H1 (cell line): ENCODE results near the gene GGT6. TPM values are rescaled to one million over a fixed set of nuclear protein-coding genes. Genes with fewer than 3 reads are reported as not detected.

Source experiments
- CTCF ChIA-PET: fragments of 300-600 bp; sonication (Branson Sonifier 250); formaldehyde crosslinking; loops from one replicate; lab custom pipeline; 2021; ENCODE audit not compliant: partially characterized antibody; lab: Charles Lee
- POLR2A ChIA-PET: fragments of 300-600 bp; sonication (Branson Sonifier 250); formaldehyde crosslinking; loops from one replicate; lab custom pipeline; 2021; ENCODE audit warnings: inconsistent platforms; ENCODE audit not compliant: partially characterized antibody; lab: Charles Lee
- DNase-seq, 2 experiments: peaks; one replicate each; pipeline versions ENCODE4 v3.0.0 to v3.0.0-alpha.2; 2010 to 2022; ENCODE audit warnings: low spot score in 2 of 2, low read depth in 1 of 2, mixed read lengths in 1 of 2
- FAIRE-seq: peaks from 2 replicates; lab custom pipeline; 2011; peaks lifted over from hg19 to GRCh38; lab: Jason Lieb, UNC
- H2AFZ ChIP-seq: 2 replicates; pipeline ENCODE4 v1.8.1; 2012; ENCODE audit warnings: low read length, inconsistent platforms
- H2AK5ac ChIP-seq: 2 replicates; pipeline ENCODE4 v1.6.1; 2013; ENCODE audit warnings: low read depth, low read length
- H2BK120ac ChIP-seq: replicated peaks from 2 replicates; pipeline ENCODE3; 2013; ENCODE audit warnings: low read depth, low read length, inconsistent platforms
- H2BK12ac ChIP-seq: 2 replicates; pipeline ENCODE4 v1.6.1; 2013; ENCODE audit warnings: low read depth, low read length
- H2BK15ac ChIP-seq: 2 replicates; pipeline ENCODE4 v1.6.1; 2013; ENCODE audit warnings: low read length
- H2BK20ac ChIP-seq: 2 replicates; pipeline ENCODE4 v1.6.1; 2013; ENCODE audit warnings: low read length
- H2BK5ac ChIP-seq: 2 replicates; pipeline ENCODE4 v1.6.1; 2013; ENCODE audit warnings: low read depth, low read length
- H3K14ac ChIP-seq: 2 replicates; pipeline ENCODE4 v1.6.1; 2013; ENCODE audit warnings: inconsistent platforms; ENCODE audit not compliant: insufficient read length
- H3K18ac ChIP-seq: 2 replicates; pipeline ENCODE4 v1.6.1; 2013; ENCODE audit warnings: low read length; ENCODE audit errors: extremely low read depth
- H3K23ac ChIP-seq: 2 replicates; pipeline ENCODE4 v1.6.1; 2013; ENCODE audit warnings: inconsistent platforms; ENCODE audit not compliant: insufficient read length
- H3K23me2 ChIP-seq: 2 replicates; pipeline ENCODE4 v1.6.1; 2013; ENCODE audit warnings: low read depth, low read length
- H3K27ac ChIP-seq: 2 replicates; pipeline ENCODE4 v1.6.1; 2011; ENCODE audit warnings: low read depth, low read length, inconsistent platforms
- H3K27me3 ChIP-seq, 4 experiments: replicated peaks in 1 of 4; 1 replicate in 1 of 4; 2 replicates in 3 of 4; pipeline versions ENCODE4 v1.6.1 to v1.8.1; 2011 to 2013; ENCODE audit warnings: low read length in 3 of 4, mild to moderate bottlenecking in 3 of 4, inconsistent platforms in 2 of 4, mixed read lengths in 2 of 4, moderate library complexity in 1 of 4; ENCODE audit not compliant: control insufficient read depth in 3 of 4, insufficient read depth in 3 of 4; ENCODE audit errors: extremely low read depth in 1 of 4
- H3K36me3 ChIP-seq, 4 experiments: 2 replicates each; pipeline versions ENCODE4 v1.6.1 to v1.8.1; 2011 to 2013; ENCODE audit warnings: mild to moderate bottlenecking in 4 of 4, low read length in 3 of 4, moderate library complexity in 2 of 4, control low read depth in 1 of 4, inconsistent platforms in 1 of 4; ENCODE audit not compliant: insufficient read depth in 4 of 4, control insufficient read depth in 2 of 4
- H3K4ac ChIP-seq: replicated peaks from 2 replicates; pipeline ENCODE3; 2013; ENCODE audit warnings: low read length, low read depth, mixed read lengths, inconsistent platforms; ENCODE audit not compliant: insufficient read length
- H3K4me1 ChIP-seq, 4 experiments: replicated peaks in 1 of 4; 1 replicate in 1 of 4; 2 replicates in 3 of 4; pipeline versions ENCODE4 v1.6.1 to v1.8.1; 2011 to 2013; ENCODE audit warnings: low read length in 3 of 4, inconsistent platforms in 2 of 4, mixed read lengths in 1 of 4; ENCODE audit not compliant: insufficient read depth in 4 of 4, control insufficient read depth in 3 of 4
- H3K4me2 ChIP-seq, 2 experiments: 2 replicates each; pipeline versions ENCODE4 v1.6.1 to v1.8.1; 2011 to 2013; ENCODE audit warnings: low read depth in 2 of 2, low read length in 2 of 2, control low read depth in 1 of 2, inconsistent platforms in 1 of 2, mild to moderate bottlenecking in 1 of 2; ENCODE audit not compliant: insufficient read depth in 1 of 2
- H3K4me3 ChIP-seq, 4 experiments: fragments of 200-600, 300-600 bp in 1 of 4; sonication (generic), shearing (Covaris generic), sonication (Bioruptor Twin) in 1 of 4; 2 replicates each; pipeline versions ENCODE4 v1.5.1 to v1.8.1; 2011 to 2016; ENCODE audit warnings: low read length in 4 of 4, low read depth in 3 of 4, control low read depth in 2 of 4, inconsistent platforms in 2 of 4, mild to moderate bottlenecking in 2 of 4, mixed read lengths in 1 of 4, moderate library complexity in 1 of 4; ENCODE audit not compliant: insufficient read depth in 2 of 4; ENCODE audit errors: extremely low read depth in 1 of 4
- H3K56ac ChIP-seq: replicated peaks from 2 replicates; pipeline ENCODE3; 2013; ENCODE audit warnings: low read depth, mild to moderate bottlenecking, mixed read lengths, low read length, inconsistent platforms; ENCODE audit not compliant: insufficient read length
- H3K79me1 ChIP-seq: 2 replicates; pipeline ENCODE4 v1.6.1; 2013; ENCODE audit warnings: low read depth, low read length, control low read depth
- H3K79me2 ChIP-seq, 2 experiments: 2 replicates each; pipeline versions ENCODE4 v1.6.1 to v1.8.1; 2012 to 2013; ENCODE audit warnings: low read length in 2 of 2, mild to moderate bottlenecking in 2 of 2, inconsistent platforms in 1 of 2; ENCODE audit not compliant: insufficient read depth in 2 of 2, control insufficient read depth in 1 of 2
- H3K9ac ChIP-seq, 4 experiments: replicated peaks in 1 of 4; 1 replicate in 1 of 4; 2 replicates in 3 of 4; pipeline versions ENCODE4 v1.6.1 to v1.8.1; 2011 to 2013; ENCODE audit warnings: low read depth in 3 of 4, low read length in 3 of 4, control low read depth in 2 of 4, mild to moderate bottlenecking in 2 of 4, moderate library complexity in 2 of 4, inconsistent platforms in 1 of 4; ENCODE audit errors: extremely low read depth in 1 of 4
- H3K9me3 ChIP-seq, 2 experiments: 2 replicates each; pipeline versions ENCODE4 v1.6.1 to v1.8.1; 2012 to 2013; ENCODE audit warnings: mild to moderate bottlenecking in 2 of 2, moderate library complexity in 2 of 2, control low read depth in 1 of 2, inconsistent platforms in 1 of 2, low read depth in 1 of 2, low read length in 1 of 2, mixed read lengths in 1 of 2; ENCODE audit not compliant: insufficient read depth in 2 of 2
- H4K20me1 ChIP-seq, 2 experiments: replicated peaks in 1 of 2; 2 replicates each; pipeline versions ENCODE3 to v1.8.1; 2011 to 2013; ENCODE audit warnings: inconsistent platforms in 2 of 2, low read length in 2 of 2, mild to moderate bottlenecking in 1 of 2; ENCODE audit not compliant: insufficient read depth in 2 of 2, control insufficient read depth in 1 of 2
- H4K5ac ChIP-seq: 2 replicates; pipeline ENCODE4 v1.6.1; 2013; ENCODE audit warnings: low read length, low read depth, mixed read lengths, inconsistent platforms; ENCODE audit not compliant: insufficient read length
- H4K8ac ChIP-seq: 2 replicates; pipeline ENCODE4 v1.8.0; 2013; ENCODE audit warnings: mild to moderate bottlenecking, moderate library complexity, low read length, inconsistent platforms; ENCODE audit not compliant: insufficient read depth; ENCODE audit errors: extremely low read depth
- H4K91ac ChIP-seq: replicated peaks from 2 replicates; pipeline ENCODE3; 2013; ENCODE audit warnings: low read length, mixed read lengths, inconsistent platforms; ENCODE audit not compliant: insufficient read length
- JUND ChIP-seq: IDR thresholded peaks from 2 replicates; pipeline ENCODE4 v1.6.1; 2011; ENCODE audit warnings: mild to moderate bottlenecking, improper control_type of control experiment, low read length
- WGBS, 2 experiments: shearing (Covaris generic) in 1 of 2; methylation state at CpG; one replicate each; pipeline versions ENCODE4 v1.1.6 to v1.1.7; 2013 to 2015; ENCODE audit warnings: low lambda C conversion rate in 2 of 2, mixed read lengths in 2 of 2, inconsistent platforms in 1 of 2, low coverage in 1 of 2, missing lambda C conversion rate in 1 of 2; ENCODE audit not compliant: insufficient replicate concordance in 2 of 2, insufficient coverage in 1 of 2, insufficient read length in 1 of 2; ENCODE audit errors: extremely low coverage in 1 of 2, missing lambda C conversion rate in 1 of 2; 5-methylcytosine and 5-hydroxymethylcytosine counted together
- polyA plus RNA-seq, 7 experiments: library from polyadenylated mRNA; depleted of rRNA in 3 of 7; stranded (reverse) in 5 of 7; unstranded in 2 of 7; fragments of >200 nt in 5 of 7; fragments of 200-250 nt in 2 of 7; gene quantifications; 1 replicate in 5 of 7; 2 replicates in 1 of 7; 4 replicates in 1 of 7; pipeline versions ENCODE4 v1.2.1 to v1.2.3, GENCODE V29; 2011 to 2013; ENCODE audit warnings: missing spikeins in 2 of 7, mixed read lengths in 2 of 7
- total RNA-seq: library from RNA; stranded (reverse); fragmentation: NEBNext Ultra II Directional; extraction: Animal tissue kit (Norgen Biotek cat#: 25700); gene quantifications from 2 replicates; pipeline ENCODE4 v1.2.1, GENCODE V29; 2021

GGT6 gene
- total and polyA plus RNA-seq, 2 of the 8 experiments (the other 6 are each of a cell fraction or from before 2014, with no cell fraction given): 0.18 TPM; not detected in 1

DNA sequence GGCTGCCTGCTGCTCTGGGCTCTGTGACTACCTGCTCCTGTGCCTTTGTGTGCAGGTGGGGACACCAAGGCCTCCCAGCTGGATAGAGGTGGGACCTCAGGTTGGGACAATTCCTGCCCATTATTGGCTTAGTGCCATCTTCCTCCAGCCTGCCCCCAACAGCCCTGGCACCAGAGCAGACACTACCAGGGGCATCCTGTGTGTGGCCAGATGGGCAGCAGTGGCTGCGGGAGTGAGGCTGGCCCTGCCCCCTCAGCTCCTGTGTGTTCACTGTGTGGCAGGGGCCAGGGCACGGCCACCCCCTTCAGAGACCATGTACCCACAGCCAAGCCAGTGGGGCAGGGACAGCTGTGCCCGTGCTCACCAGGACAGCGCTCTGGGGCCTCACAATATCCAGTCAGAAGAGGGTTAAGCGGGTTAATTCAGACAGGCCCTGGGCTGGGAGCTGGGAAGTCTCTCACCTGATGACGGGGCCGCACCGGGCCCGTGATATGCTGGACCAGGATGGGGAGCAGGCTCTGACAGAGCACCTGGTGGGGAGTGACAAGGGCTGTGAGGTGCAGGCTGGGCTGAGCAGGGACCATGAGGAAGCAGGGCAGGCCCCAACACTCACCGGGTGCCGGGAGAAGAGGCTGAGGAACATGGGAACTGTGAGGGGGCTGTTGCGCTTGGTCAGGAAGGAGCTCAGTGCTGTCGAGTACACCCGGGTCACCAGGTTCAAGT, 18.2 kb downstream of the GGT6 start:
- FAIRE-seq (no peak), DNase-seq (no peak)
- Histone ChIP-seq H3K14ac (no peak overlapping the region), H4K5ac (no peak overlapping the region), H2AK5ac (no peak overlapping the region), H3K4me1 (peaks cover 0 to 2% (median under 1%) of the 10 kb centered on the region in 4 experiments; a peak in 3 of 7 replicates), H3K23me2 (no peaks in the 10 kb centered on the region), H3K4ac (no peak overlapping the region), H4K91ac (no peak overlapping the region), H2BK5ac (no peak overlapping the region), H3K18ac (no peak overlapping the region), H4K20me1 (peaks cover 11 to 38% of the 10 kb centered on the region in 2 experiments), H3K27ac (no peak overlapping the region), H3K4me3 (no peak overlapping the region), H3K4me2 (no peak overlapping the region), H3K79me1 (no peaks in the 10 kb centered on the region), H4K8ac (no peak overlapping the region), H3K79me2 (no peaks in the 10 kb centered on the region), H3K27me3 (no peaks in the 10 kb centered on the region), H3K36me3 (peaks cover 29 to 77% (median 52%) of the 10 kb centered on the region in 4 experiments), H2BK12ac (no peak overlapping the region), H2BK20ac (no peak overlapping the region), H3K9me3 (no peaks in the 10 kb centered on the region), H3K9ac (no peak overlapping the region), H3K56ac (no peak overlapping the region), H3K23ac (no peak overlapping the region), H2AFZ (no peak overlapping the region), H2BK120ac (no peak overlapping the region), H2BK15ac (no peak overlapping the region)
- ChIA-PET CTCF (interaction anchor here (0.8 to 1.6 kb wide), 8 partner anchors 9 to 129 kb away, joined by 3 to 6 read pairs (median 3); no protein-coding TSS in a partner anchor), POLR2A (interaction anchor here (0.9 to 37.1 kb wide), 5 partner anchors 5 to 168 kb away, joined by 3 to 546 read pairs (median 4); partner anchors contain the start of genes GGT6 and MYBBP1A)
- 90% methylated on average over 14 of the region's 14 CpGs; no CpG with 5 or more reads in 1 of the 2 experiments for WGBS, 2 experiments
- TF ChIP-seq JUND: no peak
